Neural progenitor cell (in vitro differentiated cells): ENCODE data around the gene TBCD. TPM values are rescaled to one million over a fixed set of nuclear protein-coding genes. Genes with fewer than 3 reads are reported as not detected.
"Not testable (repeated sequence)": the region's sequence is repeated elsewhere in the genome, so short reads cannot be mapped to it uniquely, and the experiment has no call there.

Source experiments
- DNase-seq: peaks from one replicate; pipeline ENCODE4 v3.0.0-alpha.2; 2016; ENCODE audit warnings: low spot score
- H2AFZ ChIP-seq: fragments of 200-600 bp; sonication (generic); replicated peaks from 2 replicates; pipeline ENCODE4 v1.6.1; 2016; ENCODE audit warnings: antibody characterized with exemption
- H3F3A ChIP-seq: fragments of 200-600 bp; sonication (generic); 2 replicates; pipeline ENCODE4 v1.6.1; 2016; ENCODE audit warnings: antibody characterized with exemption, low read depth
- H3K27ac ChIP-seq: fragments of 200-600 bp; sonication (generic); 2 replicates; pipeline ENCODE4 v1.5.1; 2016; ENCODE audit warnings: mild to moderate bottlenecking
- H3K27me3 ChIP-seq: fragments of 200-600 bp; sonication (generic); 2 replicates; pipeline ENCODE4 v1.6.1; 2016; ENCODE audit warnings: mild to moderate bottlenecking, moderate library complexity
- H3K36me3 ChIP-seq: fragments of 200-600 bp; sonication (generic); 2 replicates; pipeline ENCODE4 v1.5.1; 2016
- H3K4me1 ChIP-seq: fragments of 200-600 bp; sonication (generic); 2 replicates; pipeline ENCODE4 v1.6.1; 2016; ENCODE audit warnings: mixed run types
- H3K4me2 ChIP-seq: fragments of 200-600 bp; sonication (generic); 2 replicates; pipeline ENCODE4 v1.6.1; 2016
- H3K4me3 ChIP-seq: fragments of 200-600 bp; sonication (generic); 2 replicates; pipeline ENCODE4 v1.5.1; 2016
- H3K79me2 ChIP-seq: fragments of 200-600 bp; sonication (generic); 2 replicates; pipeline ENCODE4 v1.6.1; 2016; ENCODE audit warnings: low read depth
- H3K9ac ChIP-seq: fragments of 200-600 bp; sonication (generic); 2 replicates; pipeline ENCODE4 v1.6.1; 2016
- H3K9me3 ChIP-seq: fragments of 200-600 bp; sonication (generic); 2 replicates; pipeline ENCODE4 v1.5.1; 2016; ENCODE audit warnings: low read depth
- H4K20me1 ChIP-seq: fragments of 200-600 bp; sonication (generic); 2 replicates; pipeline ENCODE4 v1.6.1; 2016; ENCODE audit warnings: low read depth
- H3K27ac Mint-ChIP-seq: 3 replicates; pipeline ENCODE4 v1.8.0; 2021; ENCODE audit warnings: mixed read lengths
- H3K27me3 Mint-ChIP-seq: 2 replicates; pipeline ENCODE4 v1.8.0; 2022; ENCODE audit warnings: low read depth, mild to moderate bottlenecking, inconsistent platforms, moderate library complexity, mixed read lengths; ENCODE audit not compliant: insufficient read depth
- H3K36me3 Mint-ChIP-seq: 3 replicates; pipeline ENCODE4 v1.8.0; 2021; ENCODE audit warnings: mixed read lengths
- H3K4me1 Mint-ChIP-seq: 3 replicates; pipeline ENCODE4 v1.8.0; 2021; ENCODE audit warnings: mixed read lengths
- H3K4me3 Mint-ChIP-seq: 3 replicates; pipeline ENCODE4 v1.8.0; 2021; ENCODE audit warnings: mild to moderate bottlenecking, moderate library complexity, mixed read lengths
- H3K9me3 Mint-ChIP-seq: 3 replicates; pipeline ENCODE4 v1.8.0; 2020; ENCODE audit warnings: mixed read lengths
- CTCF ChIP-seq: fragments of 200-600 bp; sonication (generic); IDR thresholded peaks from 2 replicates; pipeline ENCODE4 v1.5.1; 2017; ENCODE audit warnings: antibody characterized with exemption, mild to moderate bottlenecking
- EZH2 ChIP-seq: fragments of 200-600 bp; sonication (generic); IDR thresholded peaks from 2 replicates; pipeline ENCODE4 v1.6.1; 2017; ENCODE audit warnings: antibody characterized with exemption, mild to moderate bottlenecking, moderate library complexity
- EZH2phosphoT487 ChIP-seq: fragments of 200-600 bp; sonication (generic); IDR thresholded peaks from 2 replicates; pipeline ENCODE4 v1.6.1; 2017; ENCODE audit warnings: antibody characterized with exemption
- total RNA-seq: library from RNA; depleted of rRNA; stranded (reverse); fragments of >200 nt; gene quantifications from 2 replicates; pipeline ENCODE4 v1.2.3, GENCODE V29; 2015; ENCODE audit warnings: low replicate concordance

TBCD gene
- total RNA-seq, 1 donor from 2014 or later: 76.4 TPM

- Histone ChIP-seq H3K27ac (no peak overlapping the region), H3K4me1 (no peaks in the 10 kb centered on the region), H4K20me1 (peaks cover 20% of the 10 kb centered on the region), H3K36me3 (peaks cover 14% of the 10 kb centered on the region), H3K27me3 (no peaks in the 10 kb centered on the region), H3F3A (no peaks in the 10 kb centered on the region), H2AFZ (no peak overlapping the region), H3K9ac (no peak overlapping the region), H3K4me2 (no peak overlapping the region), H3K4me3 (no peak overlapping the region), H3K9me3 (no peaks in the 10 kb centered on the region), H3K79me2 (peaks cover 22% of the 10 kb centered on the region)
- peak; percentile 76 for DNase-seq
- Mint-ChIP-seq H3K4me1 (no peaks in the 10 kb centered on the region), H3K9me3 (no peaks in the 10 kb centered on the region), H3K27me3 (no peaks in the 10 kb centered on the region), H3K27ac (no peak overlapping the region), H3K4me3 (no peak overlapping the region), H3K36me3 (peaks cover 37% of the 10 kb centered on the region)
- TF ChIP-seq CTCF (peak; percentile 79), EZH2phosphoT487 (no peak)
Measured at GRCh38 chr17:82767041-82767754, 15.3 kb downstream of the TBCD start.

- Mint-ChIP-seq H3K9me3 (no peaks in the 10 kb centered on the region), H3K4me3 (no peak overlapping the region), H3K27ac (no peak overlapping the region), H3K27me3 (no peaks in the 10 kb centered on the region), H3K4me1 (no peaks in the 10 kb centered on the region), H3K36me3 (peaks cover 43% of the 10 kb centered on the region)
- no peak overlapping the region for H3K9ac ChIP-seq
- H3K4me3 ChIP-seq: no peak overlapping the region
- no peak for TF ChIP-seq EZH2phosphoT487
- no peak for TF ChIP-seq EZH2
- no peak for TF ChIP-seq CTCF
- no peak overlapping the region for H3K27ac ChIP-seq
- peaks cover 14% of the 10 kb centered on the region for H3K36me3 ChIP-seq
- no peak overlapping the region for H3K4me2 ChIP-seq
- H3K79me2 ChIP-seq: peaks cover 4% of the 10 kb centered on the region
- no peak for DNase-seq
- no peaks in the 10 kb centered on the region for H3K27me3 ChIP-seq
- H4K20me1 ChIP-seq: peaks cover 5% of the 10 kb centered on the region
- no peaks in the 10 kb centered on the region for H3F3A ChIP-seq
- H3K4me1 ChIP-seq: no peaks in the 10 kb centered on the region
- no peak overlapping the region for H2AFZ ChIP-seq
- H3K9me3 ChIP-seq: no peaks in the 10 kb centered on the region
Measured at GRCh38 chr17:82769041-82769440, 17.2 kb downstream of the TBCD start.

DNA sequence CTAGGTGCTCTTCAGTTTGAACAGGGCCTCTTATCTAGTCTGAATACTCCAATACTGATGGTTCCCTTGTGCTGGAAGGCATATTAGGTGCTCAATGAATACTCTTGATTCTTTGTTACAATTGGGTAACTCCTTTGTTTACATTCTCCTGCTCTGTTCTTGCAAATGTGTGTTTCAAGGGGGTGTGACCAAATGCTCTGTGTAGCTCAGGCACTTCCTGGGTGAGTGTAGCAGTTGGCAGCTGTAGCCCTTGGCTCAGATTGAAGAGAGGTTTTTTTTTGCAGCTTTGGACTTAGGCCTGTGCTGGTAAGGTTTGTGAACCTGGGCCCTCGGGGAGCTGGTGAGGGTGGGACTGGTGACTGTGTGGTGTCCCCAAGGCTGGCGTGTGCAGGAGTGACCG is 20.2 kb downstream of the TBCD start:
- Mint-ChIP-seq H3K36me3 (peaks cover 43% of the 10 kb centered on the region), H3K27me3 (no peaks in the 10 kb centered on the region), H3K27ac (no peak overlapping the region), H3K4me3 (no peak overlapping the region), H3K9me3 (no peaks in the 10 kb centered on the region), H3K4me1 (no peaks in the 10 kb centered on the region)
- H3K9me3 ChIP-seq: no peaks in the 10 kb centered on the region
- H3K9ac ChIP-seq: no peak overlapping the region
- H3K4me2 ChIP-seq: no peak overlapping the region
- no peaks in the 10 kb centered on the region for H3F3A ChIP-seq
- DNase-seq: no peak
- peaks cover 14% of the 10 kb centered on the region for H3K36me3 ChIP-seq
- no peaks in the 10 kb centered on the region for H3K4me1 ChIP-seq
- no peak overlapping the region for H3K27ac ChIP-seq
- H3K79me2 ChIP-seq: no peaks in the 10 kb centered on the region
- no peaks in the 10 kb centered on the region for H3K27me3 ChIP-seq
- H2AFZ ChIP-seq: no peak overlapping the region
- H4K20me1 ChIP-seq: peaks cover 5% of the 10 kb centered on the region
- H3K4me3 ChIP-seq: no peak overlapping the region
- no peak for TF ChIP-seq EZH2
- no peak for TF ChIP-seq EZH2phosphoT487

- not testable (repeated sequence) for H3K27me3 ChIP-seq, H4K20me1 ChIP-seq, H3K9ac ChIP-seq, H3K27ac Mint-ChIP-seq, H3K36me3 ChIP-seq, H3K4me3 Mint-ChIP-seq, H3K9me3 ChIP-seq, DNase-seq, H3K4me1 ChIP-seq, H3K27ac ChIP-seq, H3K4me2 ChIP-seq, H3K9me3 Mint-ChIP-seq, H3F3A ChIP-seq, H2AFZ ChIP-seq, H3K27me3 Mint-ChIP-seq, H3K4me1 Mint-ChIP-seq, H3K79me2 ChIP-seq, H3K4me3 ChIP-seq
- peaks cover 36% of the 10 kb centered on the region for H3K36me3 Mint-ChIP-seq
Measured at GRCh38 chr17:82774456-82774855, 22.6 kb downstream of the TBCD start.
